T-helper 2 cell treated with Interferon-gamma antibody and Interleukin-4, amounts not matched to agents 100 ng/mL and 5 ng/mL, for 36 hours (primary cell): ENCODE measurements around the gene HNRNPF. TPM values are rescaled to one million over a fixed set of nuclear protein-coding genes. Genes with fewer than 3 reads are reported as not detected.
"Not testable (repeated sequence)": the region's sequence is repeated elsewhere in the genome, so short reads cannot be mapped to it uniquely, and the experiment has no call there.

Experiments
- intact Hi-C: fragments of 100-400 bp; cut with micrococcal nuclease; formaldehyde crosslinking; loops from one replicate; pipeline ENCODE4 v1.15.1; 2023
- total RNA-seq: library from RNA; stranded (reverse); gene quantifications from 2 replicates; pipeline ENCODE4 v1.2.3, GENCODE V29; 2022

Gene HNRNPF
- total RNA-seq, 1 donor from 2014 or later = 512 TPM

- intact Hi-C loops = loop anchor here (1.0 to 5.0 kb wide), 7 partner anchors 9 to 258 kb away; partner anchors contain the start of genes CSGALNACT2 and ZNF487
These were observed 11.9 kb downstream of the HNRNPF start for GRCh38 chr10:43396928-43397624.

GRCh38 chr10:43396061-43396927 lies 12.7 kb downstream of the HNRNPF start:
- intact Hi-C loops = loop anchor here (2.0 to 5.0 kb wide), 4 partner anchors 41 to 257 kb away; partner anchors contain the start of genes CSGALNACT2 and ZNF487

GRCh38 chr10:43395571-43396060 lies 13.4 kb downstream of the HNRNPF start:
- intact Hi-C loops = loop anchor here (2.0 to 5.0 kb wide), 4 partner anchors 41 to 257 kb away; partner anchors contain the start of genes CSGALNACT2 and ZNF487

GRCh38 chr10:43394868-43395267 lies 14.1 kb downstream of the HNRNPF start:
- intact Hi-C loops = loop anchor here (5.0 kb wide), 1 partner anchor 103 kb away; no protein-coding TSS in a partner anchor

GRCh38 chr10:43393606-43394360 lies 15.2 kb downstream of the HNRNPF start:
- intact Hi-C loops = no loop called here

GRCh38 chr10:43393186-43393585 lies 15.8 kb downstream of the HNRNPF start:
- intact Hi-C loops = not testable (repeated sequence)

GRCh38 chr10:43392748-43393147 lies 16.2 kb downstream of the HNRNPF start:
- intact Hi-C loops = no loop called here

- intact Hi-C loops = no loop called here
These were observed 17.5 kb downstream of the HNRNPF start for GRCh38 chr10:43391496-43391895.

- intact Hi-C loops = no loop called here
These were observed 18.2 kb downstream of the HNRNPF start for GRCh38 chr10:43390759-43391158.

GRCh38 chr10:43390333-43390732 lies 18.7 kb downstream of the HNRNPF start:
- intact Hi-C loops = no loop called here

- intact Hi-C loops = no loop called here
These were observed 19.1 kb downstream of the HNRNPF start for GRCh38 chr10:43389867-43390266.

GRCh38 chr10:43387678-43388032 lies 21.3 kb downstream of the HNRNPF start:
- intact Hi-C loops = no loop called here

GRCh38 chr10:43386981-43387677 lies 21.9 kb downstream of the HNRNPF start:
- intact Hi-C loops = no loop called here

GRCh38 chr10:43386549-43386948 lies 22.4 kb downstream of the HNRNPF start:
- intact Hi-C loops = no loop called here

- intact Hi-C loops = no loop called here
These were observed 23.5 kb downstream of the HNRNPF start for GRCh38 chr10:43385412-43386004.

GRCh38 chr10:43384252-43385221 lies 24.4 kb downstream of the HNRNPF start:
- intact Hi-C loops = no loop called here

GRCh38 chr10:43383204-43383971 lies 25.6 kb downstream of the HNRNPF start:
- intact Hi-C loops = no loop called here

GRCh38 chr10:43380610-43381222 lies 28.3 kb downstream of the HNRNPF start:
- intact Hi-C loops = no loop called here
